HG02981 (cell line): ENCODE data around the gene NAAA.
"Not testable (repeated sequence)": the region's sequence is repeated elsewhere in the genome, so short reads cannot be mapped to it uniquely, and the experiment has no call there.

ENCODE experiments used
- ATAC-seq: cut with Tn5 transposase; IDR thresholded peaks from one replicate; pipeline ENCODE4 v1.9.1; 2021; ENCODE audit warnings: mild to moderate bottlenecking, moderate library complexity; ENCODE audit not compliant: unreplicated experiment

Gene NAAA

DNA sequence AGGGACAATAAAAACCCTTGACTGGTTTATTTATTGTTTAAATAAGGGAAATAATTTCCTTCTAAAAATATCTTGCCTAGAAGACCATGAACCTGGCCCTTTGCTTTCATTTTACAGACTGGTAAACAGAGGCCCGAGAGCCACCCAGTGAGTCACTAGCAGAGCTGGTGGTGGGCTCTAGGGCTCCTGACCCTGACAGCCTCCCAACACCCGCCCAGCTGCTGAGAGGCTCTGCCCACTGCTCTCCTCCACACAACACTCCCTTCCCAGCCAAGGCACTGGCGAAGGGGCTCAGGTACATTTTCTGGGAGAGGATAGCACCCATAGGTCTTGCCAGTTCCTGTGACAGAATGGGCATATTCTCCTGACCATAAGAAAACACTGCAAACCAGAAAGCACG is 20.5 kb downstream of the NAAA start:
- ATAC-seq = no peak

DNA sequence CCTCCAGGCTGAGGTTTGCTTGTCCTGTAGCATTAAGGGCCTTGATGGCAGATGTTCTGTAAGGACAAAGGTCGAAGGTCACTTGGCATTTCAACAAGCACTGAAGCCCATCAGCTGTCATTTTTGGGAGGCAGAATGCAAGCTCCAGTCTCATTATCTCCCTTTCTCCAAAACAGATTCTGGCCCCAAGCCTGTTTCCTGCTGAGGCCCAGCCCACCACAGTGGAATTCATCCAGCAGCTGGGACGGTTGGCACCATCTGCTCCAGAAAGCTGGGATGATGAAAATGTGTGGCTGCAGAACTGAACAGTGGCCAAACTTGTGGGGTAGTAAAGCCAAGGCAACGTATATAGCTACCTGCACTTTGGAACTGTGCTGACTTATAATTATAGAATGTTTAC is 20.9 kb downstream of the NAAA start:
- no peak for ATAC-seq

DNA sequence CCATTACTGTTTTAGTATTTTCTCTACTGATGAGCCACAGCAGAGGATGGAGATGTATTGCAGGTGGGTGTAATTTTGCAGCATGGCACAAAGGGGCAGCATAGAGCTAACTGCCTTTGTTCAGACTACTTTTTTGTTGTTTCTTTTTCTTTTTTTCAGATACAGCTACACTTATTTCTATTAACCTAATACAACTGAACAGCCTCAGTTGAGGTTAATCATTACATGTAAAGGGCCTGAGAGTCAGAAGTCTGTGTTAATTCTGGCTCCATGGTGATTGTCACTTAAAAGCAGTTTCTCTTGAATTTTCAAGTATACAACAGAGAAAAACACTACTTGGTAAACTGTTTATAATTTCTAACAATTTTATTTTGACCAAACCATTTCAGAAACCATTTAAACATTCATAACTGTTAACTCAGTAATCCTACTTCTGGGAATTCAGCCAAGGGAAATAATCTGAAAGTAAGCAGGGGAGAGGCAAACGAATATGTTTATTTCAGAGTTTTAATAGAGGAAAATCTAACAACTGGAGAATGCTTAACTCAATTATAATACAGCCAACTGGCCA is 24.6 kb downstream of the NAAA start:
- ATAC-seq = no peak

DNA sequence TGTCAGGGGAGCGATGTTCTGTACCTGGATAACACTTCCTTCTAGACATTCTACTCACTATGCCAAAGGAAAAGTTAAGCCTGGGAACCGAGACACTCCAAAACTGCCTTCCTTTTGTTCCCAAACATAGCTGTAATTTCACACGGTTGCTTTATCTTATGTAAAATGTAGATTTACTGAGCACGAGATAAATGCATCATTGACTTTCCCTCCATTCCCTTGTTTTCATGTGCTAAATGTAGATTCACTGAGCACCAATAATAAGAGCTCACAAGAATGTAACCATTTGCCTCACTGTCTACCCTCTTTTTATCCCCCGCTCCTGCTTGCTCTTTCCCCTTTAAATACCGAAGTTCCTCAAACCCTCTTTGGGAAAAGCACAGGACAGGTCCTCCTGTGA is 27.8 kb downstream of the NAAA start:
- ATAC-seq = no peak

DNA sequence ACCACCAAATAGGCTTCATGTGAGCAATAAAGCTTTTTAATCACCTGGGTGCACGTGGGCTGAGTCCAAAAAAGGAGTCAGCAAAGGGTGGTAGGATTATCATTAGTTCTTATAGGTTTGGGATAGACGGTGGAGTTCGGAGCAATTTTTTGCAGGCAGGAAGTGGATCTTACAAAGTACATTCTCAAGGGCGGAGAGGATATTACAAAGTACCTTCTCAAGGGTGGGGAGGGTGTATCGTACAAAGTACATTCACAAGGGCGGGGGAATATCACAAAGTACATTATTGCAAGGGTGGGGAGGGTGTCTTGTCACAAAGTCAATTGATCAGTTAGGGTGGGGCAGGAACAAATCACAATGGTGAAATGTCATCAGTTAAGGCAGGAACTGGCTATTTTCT is 30.0 kb downstream of the NAAA start:
- not testable (repeated sequence) for ATAC-seq

DNA sequence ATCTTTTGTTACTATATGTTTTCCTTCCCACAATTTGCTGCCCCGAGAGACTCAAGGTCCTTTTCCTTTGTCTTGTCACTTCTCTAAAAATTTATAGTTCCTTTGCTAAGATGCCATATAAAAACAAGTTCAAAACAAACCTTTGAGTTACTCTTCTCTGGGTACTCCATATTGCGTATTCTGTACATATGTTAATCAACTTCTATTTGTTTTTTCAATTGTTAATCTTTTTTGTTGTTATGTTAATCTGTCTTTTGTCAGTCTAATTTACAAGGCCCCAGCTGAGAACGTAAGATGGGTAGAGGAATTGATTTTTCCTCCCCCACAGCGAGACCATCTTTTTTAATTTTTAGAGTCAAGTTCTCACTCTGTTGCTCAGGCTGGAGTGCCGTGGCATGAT is 31.4 kb downstream of the NAAA start:
- no peak for ATAC-seq

DNA sequence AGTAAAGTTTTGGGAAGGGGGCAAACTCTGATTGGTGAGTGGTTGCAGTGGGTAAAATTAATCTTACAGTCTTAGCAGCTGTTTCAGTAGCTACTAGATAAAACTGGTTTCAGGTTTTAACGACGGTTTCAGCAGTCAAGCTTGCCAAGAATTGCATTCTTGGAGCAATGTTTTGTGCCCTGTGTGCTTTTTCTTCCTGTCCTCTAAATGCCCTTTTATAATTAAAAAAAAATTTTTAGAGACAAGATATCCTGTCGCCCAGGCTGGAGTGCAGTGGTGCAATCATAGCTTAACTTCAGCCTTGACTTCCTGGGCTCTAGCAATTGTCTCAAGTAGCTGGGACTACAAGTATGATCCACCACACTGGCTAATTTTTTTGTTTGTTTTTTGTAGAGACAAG is 32.3 kb downstream of the NAAA start:
- no peak for ATAC-seq

DNA sequence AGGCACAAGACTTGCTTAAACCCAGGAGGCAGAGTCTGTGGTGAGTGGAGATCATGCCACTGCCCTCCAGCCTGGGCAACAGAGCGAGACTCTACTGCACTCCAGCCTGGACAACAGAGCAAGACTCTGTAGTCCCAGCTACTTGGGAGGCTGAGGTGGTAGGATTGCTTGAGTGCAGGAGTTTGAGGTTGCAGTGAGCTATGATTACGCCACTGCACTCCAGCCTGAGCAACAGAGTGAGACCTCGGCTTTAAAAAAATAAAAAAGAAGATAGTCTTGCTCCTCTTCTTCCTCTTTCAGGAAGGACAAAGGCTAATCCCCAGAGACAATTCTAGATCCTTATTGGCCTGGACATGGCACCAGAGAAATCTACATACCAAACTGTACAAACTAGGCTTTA is 32.8 kb downstream of the NAAA start:
- ATAC-seq = no peak

DNA sequence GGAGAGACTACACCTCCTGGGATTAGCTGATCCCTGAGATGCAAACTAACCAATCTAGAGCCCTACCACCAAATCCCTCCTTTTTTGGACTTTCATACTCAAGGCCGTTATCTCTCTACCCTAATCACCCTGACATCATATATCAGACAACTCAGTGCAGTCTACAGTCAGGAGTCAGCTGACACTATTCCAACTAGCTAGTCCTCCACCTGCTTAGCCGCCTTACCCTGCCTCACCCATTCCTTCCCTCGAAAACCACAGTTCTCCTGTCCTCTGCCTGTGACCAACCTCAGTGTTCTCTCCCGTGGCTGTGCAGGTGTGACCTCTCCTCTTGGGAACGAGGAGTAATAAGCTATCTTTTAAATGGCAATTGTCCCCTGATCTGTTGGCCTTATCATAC is 36.7 kb downstream of the NAAA start:
- no peak for ATAC-seq

DNA sequence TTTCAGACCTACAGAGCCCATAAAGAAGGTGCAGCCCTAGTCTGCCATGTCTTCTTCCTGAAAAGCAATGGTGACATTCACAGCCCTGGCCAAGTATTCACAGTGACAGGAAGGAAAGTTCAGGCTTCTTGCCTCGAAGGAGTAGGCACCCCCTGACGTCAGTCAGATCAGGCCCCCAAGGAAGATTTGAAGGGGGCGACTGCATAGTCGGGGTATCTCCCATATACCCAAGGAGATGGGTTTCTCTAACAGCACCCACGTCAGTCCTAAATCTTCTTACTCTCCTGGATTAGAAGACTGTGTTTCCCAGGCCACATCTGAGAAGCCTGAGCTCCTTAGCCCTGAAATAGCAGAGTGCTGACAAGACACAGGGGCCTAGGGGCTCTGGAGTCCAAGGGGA is 38.5 kb downstream of the NAAA start, which contains the start of gene PPEF2:
Gene PPEF2, minus strand, starts transcription at position 101 of the 400 bp plus-strand sequence. CDS start 6,127 bp downstream, outside the sequence.
- no peak for ATAC-seq

DNA sequence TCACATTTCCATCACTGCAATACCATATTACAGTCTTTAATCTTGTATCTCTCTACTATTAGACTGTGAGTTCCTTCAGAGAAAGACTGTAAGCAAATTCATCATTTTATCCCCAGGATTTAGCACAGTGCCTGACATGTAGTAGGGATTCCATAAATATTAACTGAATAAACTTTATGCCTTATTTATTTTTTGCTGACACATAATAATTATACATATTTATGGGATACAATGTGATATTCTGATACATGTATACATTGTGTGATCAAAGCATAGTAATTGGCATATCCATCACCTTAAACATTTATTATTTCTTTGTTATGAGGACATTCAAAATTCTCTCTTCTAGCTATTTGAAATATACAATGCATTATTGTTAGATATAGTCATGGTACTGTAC is 42.3 kb downstream of the NAAA start:
- no peak for ATAC-seq

DNA sequence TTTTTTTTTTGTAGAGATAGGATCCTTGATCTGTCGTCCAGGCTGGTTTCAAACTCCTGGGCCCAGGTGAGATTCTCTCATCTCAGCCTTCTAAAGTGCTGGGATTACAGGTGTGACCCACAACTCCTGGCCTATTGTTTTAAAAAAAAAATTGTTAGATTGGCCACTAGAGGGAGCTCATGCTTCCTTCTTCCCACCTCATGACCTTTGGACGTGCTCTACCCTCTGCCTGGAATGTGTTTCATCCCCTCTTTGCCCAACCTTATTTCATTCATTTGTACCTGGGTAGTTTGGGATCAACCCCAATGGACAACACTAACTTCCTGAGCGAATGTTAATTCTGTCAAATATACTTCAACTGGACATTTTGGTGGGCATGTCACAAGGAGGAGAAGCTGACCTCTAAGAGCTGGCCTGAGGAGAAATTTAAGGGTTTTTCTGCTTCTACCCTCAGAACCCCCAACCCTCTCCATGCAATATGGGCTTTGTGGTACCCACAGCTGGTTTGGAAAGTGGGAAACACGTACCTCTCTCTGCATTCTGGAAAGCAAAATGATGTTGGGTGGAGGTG is 45.0 kb downstream of the NAAA start:
- no peak for ATAC-seq

DNA sequence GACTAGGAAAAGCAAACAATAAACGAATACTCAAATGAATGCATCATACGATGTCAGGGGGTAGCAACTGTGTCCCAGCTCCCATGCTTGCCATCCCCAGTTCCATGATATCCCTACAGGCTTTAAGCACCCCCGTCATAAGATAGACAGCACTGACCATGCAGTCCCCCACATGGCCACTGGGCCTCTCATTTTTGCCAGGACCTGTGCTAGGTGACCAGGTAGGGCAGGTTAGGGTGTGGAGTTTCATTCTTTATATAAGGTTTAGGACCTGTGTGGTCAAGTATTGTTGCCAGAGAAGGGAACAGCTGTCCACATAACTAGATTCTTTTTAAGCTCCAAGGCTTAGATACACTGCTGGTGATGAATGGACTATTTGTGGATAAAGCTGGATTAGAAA is 48.3 kb downstream of the NAAA start:
- no peak for ATAC-seq

DNA sequence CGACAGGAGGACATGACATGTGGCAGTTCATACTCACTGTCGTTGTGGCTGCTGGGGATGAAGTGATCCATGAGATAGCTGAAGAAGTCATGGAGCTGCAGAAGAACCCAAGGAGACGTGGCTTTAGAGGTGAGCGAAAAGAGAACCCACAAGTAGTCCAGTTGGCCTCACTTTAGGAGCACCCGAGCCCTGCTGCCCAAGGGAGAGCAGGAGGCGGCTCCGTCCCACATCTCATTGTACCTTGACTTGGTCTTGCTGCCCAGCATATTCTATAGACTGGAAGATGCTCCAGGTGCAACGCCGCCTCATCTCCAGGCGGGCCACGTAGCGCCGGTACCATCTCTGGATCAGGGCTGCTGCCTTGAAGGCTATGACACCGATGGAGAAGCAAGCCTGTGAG is 49.2 kb downstream of the NAAA start:
- no peak for ATAC-seq

DNA sequence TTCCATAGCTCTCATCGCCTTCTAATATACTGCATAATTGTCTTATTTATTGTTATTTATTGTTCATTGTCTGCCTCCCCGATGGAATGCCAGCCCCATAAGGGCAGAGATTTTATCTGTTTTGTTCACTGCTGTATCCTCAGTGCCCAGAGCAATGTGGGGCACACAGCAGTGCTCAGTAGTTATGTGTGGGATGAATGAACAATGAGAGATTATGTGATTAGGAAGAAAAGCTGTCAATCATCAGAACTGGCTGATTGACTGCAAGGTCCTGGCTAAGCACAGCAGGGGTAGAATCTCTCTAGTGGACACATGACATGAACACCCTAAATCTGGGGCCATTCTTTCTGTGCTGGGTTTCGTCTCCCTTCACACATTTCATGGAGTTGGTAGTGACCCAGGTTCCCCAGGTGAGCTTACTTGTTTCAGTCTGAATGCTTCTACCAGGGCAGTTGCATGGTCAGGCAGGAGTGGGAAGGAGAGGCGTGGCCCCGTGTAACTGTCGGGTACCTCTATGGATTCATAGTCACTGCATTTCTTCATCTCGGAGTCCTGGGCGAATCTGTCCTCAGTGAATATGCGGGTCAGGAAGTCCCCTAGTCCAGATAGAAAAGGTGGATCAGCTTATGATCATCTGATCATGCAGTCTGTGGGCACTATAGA is 51.1 kb downstream of the NAAA start:
- ATAC-seq = no peak

DNA sequence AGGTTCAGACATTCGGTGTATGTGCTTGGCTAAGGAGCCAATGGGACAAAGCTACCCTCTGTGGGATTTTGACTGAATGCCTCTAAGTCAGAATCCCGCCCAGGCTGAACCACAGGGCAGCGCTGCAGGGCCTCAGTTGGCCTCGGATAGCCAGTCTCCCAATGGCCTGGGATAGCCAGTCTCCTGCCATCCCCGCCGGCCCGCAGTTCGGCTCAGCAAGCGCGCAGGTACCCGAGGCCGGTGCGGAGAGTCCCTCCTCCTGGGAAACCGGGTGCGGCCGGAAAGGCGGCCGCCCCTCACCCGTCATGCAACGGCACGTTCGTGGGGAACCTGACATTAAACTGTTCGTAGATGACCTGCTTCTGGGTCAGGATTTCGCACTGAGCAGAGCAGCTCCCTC is 54.7 kb downstream of the NAAA start:
- ATAC-seq = no peak

DNA sequence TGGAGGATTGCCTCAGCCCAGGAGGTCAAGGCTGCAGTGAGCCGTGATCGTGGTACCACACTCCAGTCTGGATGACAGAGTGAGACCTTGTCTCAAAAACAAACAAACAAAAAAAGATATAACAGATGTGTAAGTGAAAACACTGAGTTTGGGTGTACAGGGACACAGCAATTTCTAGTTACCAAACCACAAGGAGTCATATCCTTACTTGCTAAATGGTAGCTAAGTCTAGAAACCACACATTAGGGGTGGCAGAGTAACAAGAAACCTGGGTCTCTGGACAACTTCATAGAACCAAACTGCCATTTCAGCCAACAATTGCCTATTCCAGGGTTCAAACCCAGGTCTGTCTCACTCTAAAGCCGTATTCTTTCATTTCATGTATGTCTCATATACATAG is 59.3 kb downstream of the NAAA start:
- no peak for ATAC-seq

DNA sequence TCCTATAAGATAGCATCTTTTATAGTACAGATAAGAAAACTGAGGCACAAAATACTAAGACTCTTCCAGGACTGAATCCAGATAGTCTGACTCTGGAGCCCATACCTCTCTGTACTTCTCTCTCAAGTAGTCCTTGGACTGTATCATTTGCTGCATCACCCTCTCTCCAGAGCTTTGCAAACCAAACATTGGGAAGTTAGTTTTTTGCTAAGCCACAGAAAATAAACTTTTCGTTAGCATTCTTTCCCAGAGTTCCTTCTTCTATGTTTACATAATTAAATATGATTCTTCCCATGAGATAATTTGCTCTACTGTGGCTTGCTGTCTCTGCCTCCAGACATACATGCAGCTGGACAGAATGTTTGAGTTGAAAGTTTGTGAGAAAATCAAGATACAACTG is 60.5 kb downstream of the NAAA start:
- no peak for ATAC-seq

DNA sequence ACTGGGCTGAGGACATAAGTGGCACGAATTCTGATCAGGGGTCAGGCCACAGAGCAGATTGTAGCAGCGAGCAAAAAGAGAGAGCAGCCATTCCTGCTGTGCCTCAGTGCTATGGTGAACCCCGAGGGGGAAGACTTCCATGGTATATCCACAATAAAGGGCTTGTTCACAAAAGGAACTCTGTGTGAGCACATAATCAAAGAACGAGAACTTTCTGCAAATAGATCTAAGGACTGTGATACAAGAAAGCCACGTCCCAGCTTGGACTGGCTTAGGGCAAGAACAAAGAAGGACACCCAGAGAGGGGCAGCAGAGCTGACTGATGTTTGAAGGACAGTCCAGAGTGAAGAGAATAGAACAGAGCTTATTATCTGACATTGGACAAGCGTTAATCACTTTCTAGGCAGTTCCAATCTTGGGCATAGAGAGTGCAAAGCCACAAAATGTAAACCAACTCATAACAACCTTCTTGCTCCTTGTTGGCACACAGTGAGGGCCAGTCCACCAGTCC is 62.5 kb downstream of the NAAA start:
- no peak for ATAC-seq

DNA sequence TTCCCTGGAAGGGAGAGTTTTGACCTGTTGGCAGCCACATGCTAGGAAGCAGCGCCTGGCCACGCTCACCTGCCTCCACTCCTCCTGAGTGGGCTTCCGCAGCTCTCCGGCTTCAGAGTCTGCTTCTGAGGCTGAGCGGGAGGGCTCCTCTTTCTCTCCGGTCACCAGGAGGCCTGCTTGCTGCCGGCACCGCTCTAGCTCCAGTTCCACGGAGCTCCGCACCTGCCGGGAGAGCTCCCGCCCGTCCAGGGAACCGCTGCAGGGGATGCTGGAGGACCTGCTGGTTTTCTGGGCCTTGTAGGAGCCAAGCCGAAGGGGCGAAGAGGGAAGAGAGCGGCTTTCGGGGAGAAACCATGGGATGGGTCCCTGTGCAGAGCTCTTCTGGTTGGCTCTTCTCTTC is 64.6 kb downstream of the NAAA start:
- no peak for ATAC-seq

DNA sequence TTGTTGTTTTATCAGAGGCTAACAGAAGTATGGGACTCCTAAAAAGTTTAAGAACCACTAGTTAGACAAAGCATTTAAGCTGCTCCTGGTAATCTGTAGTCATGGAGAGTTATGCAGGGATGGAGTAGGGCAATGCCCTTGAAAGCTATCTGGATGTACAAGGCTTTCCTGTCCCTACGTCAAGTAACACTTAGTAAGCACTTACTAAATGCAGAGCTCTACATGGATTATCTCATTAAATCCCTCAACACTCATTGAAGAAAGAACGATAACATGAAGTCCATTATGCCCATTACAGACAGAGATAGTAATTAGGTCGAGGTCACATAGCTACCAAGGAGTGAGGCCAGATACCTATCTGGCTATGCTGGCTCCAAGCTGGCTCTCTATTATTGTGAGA is 71.7 kb downstream of the NAAA start:
- no peak for ATAC-seq

DNA sequence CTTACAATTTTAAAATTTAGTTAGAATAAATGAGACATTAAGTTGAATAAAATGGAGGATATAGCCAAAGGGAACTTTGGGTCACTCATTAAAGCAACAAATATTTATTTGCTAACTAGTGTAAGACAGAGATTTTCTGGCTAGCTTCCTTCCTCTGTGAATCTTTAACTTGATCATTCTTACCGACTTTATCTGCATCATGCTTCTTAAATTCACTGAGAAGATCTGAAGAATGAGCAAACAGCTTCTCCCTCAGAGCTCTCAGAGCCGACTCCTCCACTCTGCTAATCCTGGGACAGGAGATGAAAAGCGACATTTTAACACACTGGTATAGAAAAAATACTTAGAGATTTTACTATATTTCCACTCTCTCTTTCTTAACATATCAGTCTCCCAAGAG is 73.7 kb downstream of the NAAA start:
- ATAC-seq = no peak
